ENCODE results near the gene DNMT1. TPM values are rescaled to one million over a fixed set of nuclear protein-coding genes. Genes with fewer than 3 reads are reported as not detected.

The DNMT1 gene
- total RNA-seq, 1 experiment from 2014 or later, result 259 TPM

- no peaks in the 10 kb centered on the region for H3K36me3 ChIP-seq (ENCODE audit: low read depth, low read length)
- DNase-seq (no peak), ATAC-seq (no peak)
- H4K20me1 ChIP-seq (ENCODE audit: low read length), result no peaks in the 10 kb centered on the region
- no peak overlapping the region for H3K4me3 ChIP-seq (ENCODE audit: low read length)
- H3F3A ChIP-seq (ENCODE audit: low read length, unreplicated experiment), result no peaks in the 10 kb centered on the region
- H3K9me2 ChIP-seq (replicated peaks; ENCODE audit: low read length), result no peaks in the 10 kb centered on the region
- POLR2A ChIA-PET (ENCODE audit: unreplicated experiment), result no interaction called here
- intact Hi-C loops (cut with micrococcal nuclease), result no loop called here
- BruUV-seq (replicated peaks), result no TSS peak
- H3K9me3 ChIP-seq (ENCODE audit: low read length), result no peaks in the 10 kb centered on the region
- H3K4me2 ChIP-seq (ENCODE audit: low read length), result no peak overlapping the region
- no peaks in the 10 kb centered on the region for H3K27me3 ChIP-seq (ENCODE audit: low read length)
- H3K27ac ChIP-seq (ENCODE audit: low read length), result no peak overlapping the region
- no peak overlapping the region for H3K9ac ChIP-seq (ENCODE audit: low read length)
- H2AFZ ChIP-seq (ENCODE audit: low read length), result no peak overlapping the region
- TF ChIP-seq EZH2 (IDR thresholded peaks at IDR 0.05; ENCODE audit: low read length, unreplicated experiment) (no peak), CTCF (conservative IDR thresholded peaks at IDR 0.05; ENCODE audit: low read depth, low read length) (no peak), EZH2phosphoT487 (IDR thresholded peaks at IDR 0.05; ENCODE audit: borderline replicate concordance, low read length) (no peak)
- H3K79me2 ChIP-seq (ENCODE audit: low read length), result no peaks in the 10 kb centered on the region
- CTCF ChIA-PET, result no interaction called here
- H3K4me1 ChIP-seq (ENCODE audit: insufficient read depth, low read length), result peaks cover 11% of the 10 kb centered on the region
These were observed 102.0 kb downstream of the DNMT1 start for GRCh38 chr19:10092648-10093294.

GRCh38 chr19:10091895-10092641 lies 102.7 kb downstream of the DNMT1 start:
- Histone ChIP-seq H3K27me3 (ENCODE audit: low read length) (no peaks in the 10 kb centered on the region), H3K4me2 (ENCODE audit: low read length) (no peak overlapping the region), H3K9me2 (replicated peaks; ENCODE audit: low read length) (no peaks in the 10 kb centered on the region), H3K4me3 (ENCODE audit: low read length) (no peak overlapping the region), H3K36me3 (ENCODE audit: low read depth, low read length) (no peaks in the 10 kb centered on the region), H3K4me1 (ENCODE audit: insufficient read depth, low read length) (peaks cover 11% of the 10 kb centered on the region), H2AFZ (ENCODE audit: low read length) (no peak overlapping the region), H3F3A (ENCODE audit: low read length, unreplicated experiment) (no peaks in the 10 kb centered on the region), H3K79me2 (ENCODE audit: low read length) (no peaks in the 10 kb centered on the region), H3K9ac (ENCODE audit: low read length) (no peak overlapping the region), H3K9me3 (ENCODE audit: low read length) (no peaks in the 10 kb centered on the region), H3K27ac (ENCODE audit: low read length) (no peak overlapping the region), H4K20me1 (ENCODE audit: low read length) (no peaks in the 10 kb centered on the region)
- POLR2A ChIA-PET (ENCODE audit: unreplicated experiment), result no interaction called here
- DNase-seq (no peak), ATAC-seq (no peak)
- intact Hi-C loops (cut with micrococcal nuclease), result no loop called here
- TF ChIP-seq EZH2phosphoT487 (IDR thresholded peaks at IDR 0.05; ENCODE audit: borderline replicate concordance, low read length) (no peak), CTCF (conservative IDR thresholded peaks at IDR 0.05; ENCODE audit: low read depth, low read length) (no peak), EZH2 (IDR thresholded peaks at IDR 0.05; ENCODE audit: low read length, unreplicated experiment) (no peak)
- CTCF ChIA-PET, result no interaction called here
- BruUV-seq (replicated peaks), result TSS peak; percentile 15

- peaks cover 10% of the 10 kb centered on the region for H3K4me1 ChIP-seq (ENCODE audit: insufficient read depth, low read length)
- DNase-seq (no peak), ATAC-seq (no peak)
- no peaks in the 10 kb centered on the region for H3K9me3 ChIP-seq (ENCODE audit: low read length)
- H3K4me2 ChIP-seq (ENCODE audit: low read length), result no peak overlapping the region
- H3K27ac ChIP-seq (ENCODE audit: low read length), result no peak overlapping the region
- ChIA-PET POLR2A (ENCODE audit: unreplicated experiment) (no interaction called here), CTCF (no interaction called here)
- H3K9ac ChIP-seq (ENCODE audit: low read length), result no peak overlapping the region
- H2AFZ ChIP-seq (ENCODE audit: low read length), result no peak overlapping the region
- H3K4me3 ChIP-seq (ENCODE audit: low read length), result no peak overlapping the region
- no peaks in the 10 kb centered on the region for H3K9me2 ChIP-seq (replicated peaks; ENCODE audit: low read length)
- H3K27me3 ChIP-seq (ENCODE audit: low read length), result no peaks in the 10 kb centered on the region
- no peaks in the 10 kb centered on the region for H3K79me2 ChIP-seq (ENCODE audit: low read length)
- intact Hi-C loops (cut with micrococcal nuclease), result no loop called here
- no peaks in the 10 kb centered on the region for H3F3A ChIP-seq (ENCODE audit: low read length, unreplicated experiment)
- TF ChIP-seq CTCF (conservative IDR thresholded peaks at IDR 0.05; ENCODE audit: low read depth, low read length) (no peak), EZH2phosphoT487 (IDR thresholded peaks at IDR 0.05; ENCODE audit: borderline replicate concordance, low read length) (no peak), EZH2 (IDR thresholded peaks at IDR 0.05; ENCODE audit: low read length, unreplicated experiment) (no peak)
- no peaks in the 10 kb centered on the region for H4K20me1 ChIP-seq (ENCODE audit: low read length)
- no TSS peak for BruUV-seq (replicated peaks)
- no peaks in the 10 kb centered on the region for H3K36me3 ChIP-seq (ENCODE audit: low read depth, low read length)
These were observed 103.4 kb downstream of the DNMT1 start for GRCh38 chr19:10091370-10091687.

Measured in PC-3 (cell line).